Measurements from ENCODE around the gene GOLGA6L24. TPM values are rescaled to one million over a fixed set of nuclear protein-coding genes. Genes with fewer than 3 reads are reported as not detected.
"Not testable (repeated sequence)": the region's sequence is repeated elsewhere in the genome, so short reads cannot be mapped to it uniquely, and the experiment has no call there.

GOLGA6L24 gene
- total and polyA plus RNA-seq, 2 of the 8 experiments (the other 6 are each of a cell fraction or from before 2014, with no cell fraction given), result not detected

DNA sequence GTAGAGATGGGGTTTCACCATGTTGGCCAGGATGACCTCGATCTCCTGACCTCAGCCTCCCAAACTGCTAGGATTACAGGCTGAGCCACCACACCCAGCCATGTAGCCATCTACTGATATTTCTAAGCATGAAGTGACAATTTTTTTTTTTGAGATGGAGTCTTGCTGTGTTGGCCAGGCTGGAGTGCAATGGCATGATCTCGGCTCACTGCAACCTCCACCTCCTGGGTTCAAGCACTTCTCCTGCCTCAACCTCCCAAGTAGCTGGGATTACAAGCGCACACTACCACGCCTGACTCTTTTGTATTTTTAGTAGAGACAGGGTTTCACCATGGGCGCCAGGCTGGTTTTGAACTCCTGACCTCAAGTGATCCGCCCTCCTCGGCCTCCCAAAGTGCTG is 40.9 kb downstream of the GOLGA6L24 start:
- H2BK5ac ChIP-seq (ENCODE audit: low read depth, low read length); H4K91ac ChIP-seq (replicated peaks; ENCODE audit: insufficient read length, low read length); H3K79me1 ChIP-seq (ENCODE audit: low read depth, low read length); H3K23ac ChIP-seq (ENCODE audit: insufficient read length); H3K9ac ChIP-seq (replicated peaks in 1 of 4; ENCODE audit: extremely low read depth in 1 of 4, low read depth in 3 of 4, low read length in 3 of 4); H3K36me3 ChIP-seq (ENCODE audit: control insufficient read depth in 2 of 4, insufficient read depth in 4 of 4, low read length in 3 of 4); H4K8ac ChIP-seq (ENCODE audit: extremely low read depth, insufficient read depth, low read length); H2BK12ac ChIP-seq (ENCODE audit: low read depth, low read length); H3K9me3 ChIP-seq (ENCODE audit: insufficient read depth in 2 of 2, low read depth in 1 of 2, low read length in 1 of 2); H3K4me1 ChIP-seq (replicated peaks in 1 of 4; ENCODE audit: control insufficient read depth in 3 of 4, insufficient read depth in 4 of 4, low read length in 3 of 4); H3K56ac ChIP-seq (replicated peaks; ENCODE audit: insufficient read length, low read depth, low read length); H2BK15ac ChIP-seq (ENCODE audit: low read length); H3K27ac ChIP-seq (ENCODE audit: low read depth, low read length); H2AK5ac ChIP-seq (ENCODE audit: low read depth, low read length); H2AFZ ChIP-seq (ENCODE audit: low read length); H3K27me3 ChIP-seq (replicated peaks in 1 of 4; ENCODE audit: control insufficient read depth in 3 of 4, extremely low read depth in 1 of 4, insufficient read depth in 3 of 4, low read length in 3 of 4); H2BK20ac ChIP-seq (ENCODE audit: low read length); H3K18ac ChIP-seq (ENCODE audit: extremely low read depth, low read length); H3K23me2 ChIP-seq (ENCODE audit: low read depth, low read length); H4K5ac ChIP-seq (ENCODE audit: insufficient read length, low read depth, low read length); H3K4ac ChIP-seq (replicated peaks; ENCODE audit: insufficient read length, low read depth, low read length); H4K20me1 ChIP-seq (replicated peaks in 1 of 2; ENCODE audit: control insufficient read depth in 1 of 2, insufficient read depth in 2 of 2, low read length in 2 of 2); H3K4me2 ChIP-seq (ENCODE audit: insufficient read depth in 1 of 2, low read depth in 2 of 2, low read length in 2 of 2); H2BK120ac ChIP-seq (replicated peaks; ENCODE audit: low read depth, low read length); FAIRE-seq; H3K4me3 ChIP-seq (ENCODE audit: extremely low read depth in 1 of 4, insufficient read depth in 2 of 4, low read depth in 3 of 4, low read length in 4 of 4); H3K14ac ChIP-seq (ENCODE audit: insufficient read length); DNase-seq (ENCODE audit: low read depth in 1 of 2, low spot score in 2 of 2): not testable (repeated sequence)
- ChIA-PET POLR2A (ENCODE audit: partially characterized antibody) (interaction anchor here (0.6 kb wide), 1 partner anchor 191 kb away, joined by 3 read pairs; no protein-coding TSS in a partner anchor), CTCF (ENCODE audit: partially characterized antibody) (interaction anchor here (0.7 kb wide), 1 partner anchor 1710 kb away, joined by 3 read pairs; no protein-coding TSS in a partner anchor)
- peaks cover 0 to 34% of the 10 kb centered on the region in 2 experiments; a peak in 2 of 4 replicates for H3K79me2 ChIP-seq (ENCODE audit: control insufficient read depth in 1 of 2, insufficient read depth in 2 of 2, low read length in 2 of 2)
- 90% methylated on average over 7 of the region's 7 CpGs; no CpG with 5 or more reads in 1 of the 2 experiments for whole genome bisulfite sequencing, 2 experiments (ENCODE audit: extremely low coverage in 1 of 2, insufficient coverage in 1 of 2, insufficient read length in 1 of 2, insufficient replicate concordance in 2 of 2, low coverage in 1 of 2, low lambda C conversion rate in 2 of 2, missing lambda C conversion rate in 1 of 2)

DNA sequence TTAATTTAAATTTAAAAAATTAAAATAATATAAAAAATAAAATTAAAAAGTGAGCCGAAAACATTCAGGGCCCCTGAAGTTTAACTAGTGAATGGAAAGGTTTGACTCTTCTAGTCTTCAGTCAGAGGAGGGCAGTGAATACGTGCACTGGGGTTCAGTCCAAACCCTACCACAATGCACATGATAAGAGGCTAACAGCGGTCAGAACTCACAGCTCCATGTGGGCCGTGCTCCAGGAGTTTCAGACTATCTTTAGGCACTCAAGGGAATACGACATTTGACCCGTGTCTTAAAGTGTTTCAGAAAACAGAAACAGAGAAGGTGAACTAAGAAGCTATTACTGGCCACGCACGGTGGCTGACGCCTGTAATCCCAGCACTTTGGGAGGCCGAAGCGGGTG is 47.4 kb downstream of the GOLGA6L24 start:
- H2AFZ ChIP-seq (ENCODE audit: low read length); DNase-seq (ENCODE audit: low read depth in 1 of 2, low spot score in 2 of 2); H3K4me1 ChIP-seq (replicated peaks in 1 of 4; ENCODE audit: control insufficient read depth in 3 of 4, insufficient read depth in 4 of 4, low read length in 3 of 4); H3K79me1 ChIP-seq (ENCODE audit: low read depth, low read length); FAIRE-seq; CTCF ChIA-PET (ENCODE audit: partially characterized antibody); H4K20me1 ChIP-seq (replicated peaks in 1 of 2; ENCODE audit: control insufficient read depth in 1 of 2, insufficient read depth in 2 of 2, low read length in 2 of 2); H2AK5ac ChIP-seq (ENCODE audit: low read depth, low read length); H3K4me3 ChIP-seq (ENCODE audit: extremely low read depth in 1 of 4, insufficient read depth in 2 of 4, low read depth in 3 of 4, low read length in 4 of 4); H3K56ac ChIP-seq (replicated peaks; ENCODE audit: insufficient read length, low read depth, low read length); H2BK15ac ChIP-seq (ENCODE audit: low read length); H3K4ac ChIP-seq (replicated peaks; ENCODE audit: insufficient read length, low read depth, low read length); H3K14ac ChIP-seq (ENCODE audit: insufficient read length); H4K5ac ChIP-seq (ENCODE audit: insufficient read length, low read depth, low read length); H3K18ac ChIP-seq (ENCODE audit: extremely low read depth, low read length); H3K9me3 ChIP-seq (ENCODE audit: insufficient read depth in 2 of 2, low read depth in 1 of 2, low read length in 1 of 2); POLR2A ChIA-PET (ENCODE audit: partially characterized antibody); H3K23me2 ChIP-seq (ENCODE audit: low read depth, low read length); H4K91ac ChIP-seq (replicated peaks; ENCODE audit: insufficient read length, low read length); H3K27me3 ChIP-seq (replicated peaks in 1 of 4; ENCODE audit: control insufficient read depth in 3 of 4, extremely low read depth in 1 of 4, insufficient read depth in 3 of 4, low read length in 3 of 4); H2BK12ac ChIP-seq (ENCODE audit: low read depth, low read length); H3K23ac ChIP-seq (ENCODE audit: insufficient read length); H3K9ac ChIP-seq (replicated peaks in 1 of 4; ENCODE audit: extremely low read depth in 1 of 4, low read depth in 3 of 4, low read length in 3 of 4); H3K27ac ChIP-seq (ENCODE audit: low read depth, low read length); H2BK20ac ChIP-seq (ENCODE audit: low read length); H3K4me2 ChIP-seq (ENCODE audit: insufficient read depth in 1 of 2, low read depth in 2 of 2, low read length in 2 of 2); H4K8ac ChIP-seq (ENCODE audit: extremely low read depth, insufficient read depth, low read length); H2BK5ac ChIP-seq (ENCODE audit: low read depth, low read length); H2BK120ac ChIP-seq (replicated peaks; ENCODE audit: low read depth, low read length): not testable (repeated sequence)
- peaks cover 4 to 30% (median 11%) of the 10 kb centered on the region in 4 experiments; a peak in 5 of 8 replicates for H3K36me3 ChIP-seq (ENCODE audit: control insufficient read depth in 2 of 4, insufficient read depth in 4 of 4, low read length in 3 of 4)
- 70% methylated on average over 4 of the region's 11 CpGs; no CpG with 5 or more reads in 1 of the 2 experiments for WGBS, 2 experiments (ENCODE audit: extremely low coverage in 1 of 2, insufficient coverage in 1 of 2, insufficient read length in 1 of 2, insufficient replicate concordance in 2 of 2, low coverage in 1 of 2, low lambda C conversion rate in 2 of 2, missing lambda C conversion rate in 1 of 2)
- peaks cover 0 to 13% of the 10 kb centered on the region in 2 experiments; a peak in 2 of 4 replicates for H3K79me2 ChIP-seq (ENCODE audit: control insufficient read depth in 1 of 2, insufficient read depth in 2 of 2, low read length in 2 of 2)

Measured in H1 (cell line).